ENCODE data around the gene HCFC1R1. TPM values are rescaled to one million over a fixed set of nuclear protein-coding genes. Genes with fewer than 3 reads are reported as not detected.
A peak's percentile ranks its signal among the peaks of the same experiment; 100 is the strongest.

HCFC1R1 gene
- polyA plus RNA-seq, 3 donors, result 16.7 to 27.1 (median 19.9) TPM

- Mint-ChIP-seq H3K4me3 (peak overlapping the region; percentile 9 to 86), H3K27me3 (ENCODE audit: low read depth in 3 of 3) (peaks cover 52 to 65% (median 63%) of the 10 kb centered on the region in 3 donors), H3K9me3 (peaks cover 0 to 29% (median 9%) of the 10 kb centered on the region in 7 donors), H3K36me3 (peaks cover 27 to 30% of the 10 kb centered on the region in 2 donors), H3K4me1 (peaks cover 38% of the 10 kb centered on the region), H3K27ac (peak overlapping the region in 2 of 7 donors; percentile 4 to 35)
- Histone ChIP-seq H3K4me2 (replicated peaks; ENCODE audit: extremely low read depth, low read length, poor library complexity, severe bottlenecking) (peak overlapping the region; percentile 57), H3K9ac (ENCODE audit: insufficient read depth, low read length, poor library complexity, severe bottlenecking) (no peak overlapping the region), H3K9me3 (replicated peaks in 1 of 2; ENCODE audit: control insufficient read depth in 1 of 2, insufficient read depth in 1 of 2, low read length in 2 of 2) (peaks cover 0 to 12% of the 10 kb centered on the region in 2 donors), H3K4me3 (replicated peaks in 1 of 3; ENCODE audit: low read depth in 2 of 3, low read length in 3 of 3) (peak overlapping the region in 1 of 3 experiments; percentile 32), H3K27me3 (ENCODE audit: control insufficient read depth in 2 of 2, insufficient read depth in 2 of 2, low read length in 2 of 2) (peaks cover 23 to 62% of the 10 kb centered on the region in 2 donors), H3K36me3 (replicated peaks in 1 of 2; ENCODE audit: control insufficient read depth in 1 of 2, insufficient read depth in 2 of 2, low read length in 2 of 2) (peaks cover 19 to 21% of the 10 kb centered on the region in 2 donors), H4K20me1 (ENCODE audit: insufficient read depth, low read length) (peaks cover 38% of the 10 kb centered on the region), H3K79me2 (ENCODE audit: insufficient read depth, low read length) (no peaks in the 10 kb centered on the region), H3K27ac (ENCODE audit: low read depth in 1 of 2, low read length in 2 of 2) (no peak overlapping the region), H3K4me1 (ENCODE audit: control insufficient read depth in 1 of 2, insufficient read depth in 2 of 2, low read length in 2 of 2) (peaks cover 23 to 31% of the 10 kb centered on the region in 2 donors), H2AFZ (ENCODE audit: insufficient read depth, low read depth, low read length, poor library complexity, severe bottlenecking) (no peak overlapping the region)
- peak in 2 of 3 donors; percentile 39 to 63 for DNase-seq
- TF ChIP-seq CTCF (IDR thresholded peaks at IDR 0.05), result no peak
- 6% methylated on average over 54 of the region's 59 CpGs for WGBS (ENCODE audit: insufficient coverage)
- intact Hi-C loops (cut with micrococcal nuclease), result loop anchor here (2.0 to 10.0 kb wide), 3 partner anchors 27 to 95 kb away; no protein-coding TSS in a partner anchor
These were observed 5.9 kb upstream of the HCFC1R1 start for GRCh38 chr16:3029491-3030221.

GRCh38 chr16:3028716-3029319, 5.1 kb upstream of the HCFC1R1 start:
- no peak overlapping the region for H3K9ac ChIP-seq (ENCODE audit: insufficient read depth, low read length, poor library complexity, severe bottlenecking)
- no peak for DNase-seq

More at GRCh38 chr16:3028716-3029319, 5.1 kb upstream of the HCFC1R1 start:
- Histone ChIP-seq H3K36me3 (replicated peaks in 1 of 2; ENCODE audit: control insufficient read depth in 1 of 2, insufficient read depth in 2 of 2, low read length in 2 of 2) (peaks cover 19 to 21% of the 10 kb centered on the region in 2 donors), H3K4me1 (ENCODE audit: control insufficient read depth in 1 of 2, insufficient read depth in 2 of 2, low read length in 2 of 2) (peaks cover 27 to 34% of the 10 kb centered on the region in 2 donors), H3K9me3 (replicated peaks in 1 of 2; ENCODE audit: control insufficient read depth in 1 of 2, insufficient read depth in 1 of 2, low read length in 2 of 2) (peaks cover 0 to 12% of the 10 kb centered on the region in 2 donors), H3K4me3 (replicated peaks in 1 of 3; ENCODE audit: low read depth in 2 of 3, low read length in 3 of 3) (no peak overlapping the region), H3K27ac (ENCODE audit: low read depth in 1 of 2, low read length in 2 of 2) (no peak overlapping the region), H3K27me3 (ENCODE audit: control insufficient read depth in 2 of 2, insufficient read depth in 2 of 2, low read length in 2 of 2) (peaks cover 23 to 53% of the 10 kb centered on the region in 2 donors), H2AFZ (ENCODE audit: insufficient read depth, low read depth, low read length, poor library complexity, severe bottlenecking) (no peak overlapping the region), H3K4me2 (replicated peaks; ENCODE audit: extremely low read depth, low read length, poor library complexity, severe bottlenecking) (peak overlapping the region; percentile 55), H3K79me2 (ENCODE audit: insufficient read depth, low read length) (no peaks in the 10 kb centered on the region), H4K20me1 (ENCODE audit: insufficient read depth, low read length) (peaks cover 44% of the 10 kb centered on the region)
- Mint-ChIP-seq H3K4me3 (peak overlapping the region in 1 of 2 donors; percentile 86), H3K4me1 (peaks cover 40% of the 10 kb centered on the region), H3K36me3 (peaks cover 27 to 30% of the 10 kb centered on the region in 2 donors), H3K9me3 (peaks cover 0 to 29% (median 9%) of the 10 kb centered on the region in 7 donors), H3K27me3 (ENCODE audit: low read depth in 3 of 3) (peaks cover 45 to 57% (median 55%) of the 10 kb centered on the region in 3 donors), H3K27ac (peak overlapping the region in 1 of 7 donors; percentile 12)
- TF ChIP-seq CTCF (IDR thresholded peaks at IDR 0.05), result peak; percentile 22
- intact Hi-C loops (cut with micrococcal nuclease), result loop anchor here (2.0 to 10.0 kb wide), 2 partner anchors 26 to 96 kb away; no protein-coding TSS in a partner anchor
- 19% methylated on average over 8 of the region's 15 CpGs for WGBS (ENCODE audit: insufficient coverage)

All from CD14-positive monocyte (primary cell).